ENCODE results near the gene PRPF18.
"Not testable (repeated sequence)": the region's sequence is repeated elsewhere in the genome, so short reads cannot be mapped to it uniquely, and the experiment has no call there.

Gene PRPF18, protein sequence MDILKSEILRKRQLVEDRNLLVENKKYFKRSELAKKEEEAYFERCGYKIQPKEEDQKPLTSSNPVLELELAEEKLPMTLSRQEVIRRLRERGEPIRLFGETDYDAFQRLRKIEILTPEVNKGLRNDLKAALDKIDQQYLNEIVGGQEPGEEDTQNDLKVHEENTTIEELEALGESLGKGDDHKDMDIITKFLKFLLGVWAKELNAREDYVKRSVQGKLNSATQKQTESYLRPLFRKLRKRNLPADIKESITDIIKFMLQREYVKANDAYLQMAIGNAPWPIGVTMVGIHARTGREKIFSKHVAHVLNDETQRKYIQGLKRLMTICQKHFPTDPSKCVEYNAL

DNA sequence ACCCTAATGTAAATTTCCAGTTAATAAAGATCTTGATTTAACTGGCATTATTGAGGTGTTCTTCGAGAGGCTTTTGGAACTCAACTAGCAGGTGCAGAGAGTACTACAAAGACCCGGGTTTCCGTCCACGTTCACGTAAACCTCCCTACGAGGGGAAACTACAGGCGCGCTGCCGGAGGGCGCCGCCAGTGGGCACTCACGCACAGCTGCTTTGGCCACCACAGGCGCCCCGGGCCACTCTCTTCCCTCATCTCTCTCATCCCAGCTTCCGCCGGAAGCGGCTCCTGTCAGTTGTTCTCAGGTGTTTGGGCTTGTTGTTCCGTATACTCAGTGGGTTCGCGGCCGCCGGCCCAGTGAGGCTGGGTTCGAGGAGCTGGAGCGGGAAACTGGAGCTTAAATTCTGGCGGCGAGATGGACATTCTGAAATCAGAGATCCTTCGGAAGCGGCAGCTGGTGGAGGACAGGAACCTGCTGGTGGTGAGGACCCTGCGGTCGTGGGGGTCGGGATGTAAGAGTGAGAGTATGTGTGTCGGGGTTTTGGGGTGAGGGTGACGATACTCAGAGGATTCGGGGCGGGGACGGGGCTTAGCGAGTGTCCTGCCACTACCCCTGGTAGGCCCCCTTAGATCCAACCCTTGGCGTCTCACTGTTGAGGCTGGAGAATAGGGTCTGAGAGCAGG is at the start of gene PRPF18:
Gene PRPF18 (plus strand): TSS at position 290 of the 680 bp plus-strand sequence. CDS start 122 bp downstream, at position 412.
- DNase-seq (ENCODE audit: low read depth): peak; percentile 40

DNA sequence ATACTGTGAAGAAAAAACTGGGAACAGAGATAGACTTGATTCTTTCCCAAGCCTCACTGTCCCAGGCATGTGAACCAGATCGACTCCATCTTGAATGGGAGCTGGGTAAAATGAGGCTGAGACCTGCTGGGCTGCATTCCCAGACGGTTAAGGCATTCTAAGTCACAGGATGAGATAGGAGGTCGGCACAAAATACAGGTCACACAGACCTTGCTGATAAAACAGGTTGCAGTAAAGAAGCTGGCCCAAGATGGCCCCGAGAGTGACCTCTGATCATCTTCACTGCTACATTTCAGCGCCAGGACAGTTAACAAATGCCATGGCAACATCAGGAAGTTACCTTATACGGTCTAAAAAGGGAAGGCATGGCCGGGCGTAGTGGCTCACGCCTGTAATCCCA is 48.8 kb upstream of the PRPF18 start:
- not testable (repeated sequence) for DNase-seq (ENCODE audit: low read depth)

DNA sequence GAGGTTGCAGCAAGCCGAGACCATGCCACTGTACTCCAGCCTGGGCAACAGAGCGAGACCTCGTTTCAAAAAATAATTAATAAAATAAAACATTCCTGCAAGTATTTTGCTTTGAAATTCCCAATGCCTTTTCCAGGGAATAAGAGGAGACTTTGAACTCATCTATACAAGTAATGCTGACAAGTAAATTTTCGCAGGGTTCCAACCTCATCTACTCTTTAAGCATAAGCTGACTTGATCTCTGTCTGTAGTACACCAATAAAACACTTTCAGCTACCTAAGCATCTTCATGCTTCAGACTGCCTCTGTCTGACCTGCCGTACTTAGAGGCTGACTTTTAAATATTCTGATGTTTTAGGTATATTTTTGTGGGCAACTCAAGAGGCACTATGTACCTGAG is 44.2 kb upstream of the PRPF18 start:
- no peak for DNase-seq (ENCODE audit: low read depth)

DNA sequence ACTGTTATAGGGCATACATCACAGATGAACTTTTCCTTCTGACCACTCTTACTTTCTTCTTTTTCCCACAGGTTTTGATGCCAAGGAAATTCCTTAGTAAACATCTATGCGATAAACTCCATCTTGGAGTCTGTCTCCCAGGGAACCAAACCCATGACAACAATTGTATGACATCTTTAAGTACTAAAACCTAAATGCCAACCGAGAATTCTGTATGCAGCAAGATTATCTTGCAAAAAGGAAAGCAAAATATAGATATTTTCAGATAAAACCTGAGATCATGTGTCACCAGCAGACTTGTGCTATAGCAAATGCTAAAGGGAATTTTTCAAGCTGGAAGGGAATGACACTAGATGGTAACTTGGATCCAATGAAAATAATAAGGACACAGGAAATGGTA is 36.0 kb upstream of the PRPF18 start:
- no peak for DNase-seq (ENCODE audit: low read depth)

DNA sequence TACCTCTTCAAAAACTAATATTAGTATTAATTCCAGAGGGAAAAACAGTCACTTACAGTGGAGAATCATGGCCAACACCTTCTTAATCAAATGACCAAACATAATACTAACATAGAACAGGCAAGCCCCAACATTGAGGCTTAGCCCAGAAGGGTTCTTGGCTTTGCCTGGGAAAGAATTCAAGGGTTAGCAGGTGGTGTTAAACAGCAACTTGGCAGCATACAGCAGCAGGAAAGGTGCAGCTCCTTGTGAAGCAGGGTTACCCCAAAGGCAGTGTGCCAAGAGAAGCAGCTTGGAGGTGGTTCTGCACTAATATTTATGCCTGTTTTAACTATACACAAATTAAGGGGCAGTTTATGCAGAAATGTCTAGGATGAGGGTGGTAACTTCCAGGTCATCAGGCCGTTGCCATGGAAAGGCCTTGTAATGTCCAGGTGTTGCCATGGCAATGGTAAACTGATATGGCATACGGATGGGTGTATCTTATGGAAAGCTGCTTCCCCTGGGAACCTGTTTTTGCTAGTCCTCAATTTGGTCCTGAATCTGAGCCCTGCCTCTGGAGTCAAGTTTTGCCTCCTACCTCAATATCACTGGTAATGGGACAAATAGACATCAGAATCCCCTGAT is 30.8 kb upstream of the PRPF18 start:
- no peak for DNase-seq (ENCODE audit: low read depth)

DNA sequence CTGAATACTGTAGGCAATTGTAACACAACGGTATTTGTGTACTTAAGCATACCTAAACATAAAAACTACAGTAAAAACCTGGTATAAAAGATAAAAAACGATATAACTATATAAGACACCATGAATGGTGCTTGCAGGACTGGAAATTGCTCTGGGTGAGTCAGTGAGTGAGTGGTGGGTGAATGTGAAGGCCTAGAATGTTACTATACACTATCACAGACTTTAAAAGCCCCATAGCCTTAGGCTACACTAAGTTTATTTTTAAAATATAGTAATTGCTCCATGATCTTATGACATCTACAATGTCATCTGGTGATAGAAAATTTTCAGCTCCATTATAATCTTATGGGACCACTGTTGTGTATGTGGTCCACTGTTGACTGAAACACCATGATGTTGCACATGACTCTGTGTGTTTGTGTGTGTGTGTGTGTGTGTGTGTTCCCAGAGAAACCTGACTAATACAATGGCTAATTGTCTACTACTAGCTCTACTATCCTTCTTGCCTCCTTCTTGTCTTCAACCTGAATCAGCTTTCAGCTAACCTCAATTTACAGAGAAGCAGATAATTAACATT is 27.6 kb upstream of the PRPF18 start:
- DNase-seq (ENCODE audit: low read depth): no peak

DNA sequence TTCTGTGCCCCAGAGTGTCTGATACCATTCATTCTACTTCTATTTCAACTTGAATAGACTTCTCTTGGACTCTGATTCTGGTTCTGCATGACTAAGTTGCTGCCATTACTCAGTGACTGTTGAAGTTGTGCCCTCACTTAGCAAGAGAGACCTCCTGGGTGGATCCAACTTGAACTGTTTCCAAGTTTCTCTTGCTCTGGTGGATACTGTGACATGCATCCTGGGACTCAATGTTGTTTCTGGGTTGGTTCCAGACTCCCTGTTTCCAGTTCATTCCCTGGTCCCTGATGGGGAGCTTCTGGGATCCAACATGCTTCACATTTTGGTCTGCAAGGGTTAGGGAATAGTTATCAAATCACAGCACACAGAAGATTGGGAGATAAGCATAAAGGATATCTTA is 26.2 kb upstream of the PRPF18 start:
- DNase-seq (ENCODE audit: low read depth): no peak

DNA sequence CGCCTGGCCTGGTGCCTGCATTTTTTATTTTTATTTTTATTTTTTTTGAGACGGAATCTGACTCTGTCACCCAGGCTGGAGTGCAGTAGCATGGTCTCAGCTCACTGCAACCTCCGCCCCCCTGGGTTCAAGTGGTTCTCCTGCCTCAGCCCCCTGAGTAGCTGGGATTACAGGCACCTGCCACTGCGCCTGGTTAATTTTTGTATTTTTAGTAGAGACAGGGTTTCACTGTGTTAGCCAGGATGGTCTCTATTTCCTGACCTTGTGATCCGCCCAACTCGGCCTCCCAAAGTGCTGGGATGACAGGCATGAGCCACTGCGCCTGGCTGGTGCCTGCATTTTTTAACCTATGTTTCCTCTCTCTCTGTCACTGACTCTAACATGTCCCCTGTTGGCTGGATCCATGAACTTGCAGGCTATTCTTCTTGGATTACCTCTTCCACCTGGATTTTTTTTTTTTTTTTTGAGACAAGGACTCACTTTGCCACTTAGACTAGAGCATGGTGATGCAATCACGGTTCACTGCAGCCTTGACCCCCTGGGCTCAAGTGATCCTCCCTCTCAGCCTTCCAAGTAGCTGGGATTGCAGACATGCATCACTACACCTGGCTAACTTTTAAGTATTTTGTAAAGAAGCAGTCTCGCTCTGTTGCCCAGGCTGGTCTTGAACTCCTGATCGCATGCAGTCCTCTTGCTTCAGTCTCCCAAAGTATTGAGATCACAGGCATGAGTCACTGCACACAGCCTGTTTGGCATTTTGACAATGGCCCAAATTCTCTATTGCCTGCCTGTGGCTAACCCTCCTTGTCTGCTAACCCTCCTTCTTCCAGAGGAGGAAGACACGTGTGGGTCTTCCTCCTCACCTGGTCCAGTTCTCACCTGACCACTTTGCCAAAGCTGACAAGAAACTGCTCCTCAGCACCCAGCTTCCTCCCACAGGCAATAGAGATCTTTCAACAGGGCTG is 23.0 kb upstream of the PRPF18 start:
- DNase-seq (ENCODE audit: low read depth): no peak

DNA sequence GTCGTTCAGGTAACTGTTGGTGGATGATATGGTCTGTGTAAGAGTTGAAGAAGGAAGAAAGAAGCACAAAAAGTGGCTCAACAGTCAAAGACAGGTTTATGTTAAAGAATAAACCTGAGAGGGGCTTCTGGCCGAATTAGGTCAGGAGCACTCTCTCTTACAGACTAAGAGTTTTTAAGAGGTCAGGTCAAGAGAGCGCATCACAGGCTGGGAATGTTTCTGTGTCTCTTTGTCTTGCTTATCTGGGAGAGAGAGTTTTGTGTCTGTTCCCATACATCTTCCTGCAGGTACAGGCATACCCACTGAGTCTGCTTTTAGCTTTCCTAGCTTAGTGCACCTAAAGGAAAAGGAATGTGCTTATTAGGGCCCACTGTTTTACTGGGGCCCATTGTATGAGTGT is 22.2 kb upstream of the PRPF18 start:
- no peak for DNase-seq (ENCODE audit: low read depth)

DNA sequence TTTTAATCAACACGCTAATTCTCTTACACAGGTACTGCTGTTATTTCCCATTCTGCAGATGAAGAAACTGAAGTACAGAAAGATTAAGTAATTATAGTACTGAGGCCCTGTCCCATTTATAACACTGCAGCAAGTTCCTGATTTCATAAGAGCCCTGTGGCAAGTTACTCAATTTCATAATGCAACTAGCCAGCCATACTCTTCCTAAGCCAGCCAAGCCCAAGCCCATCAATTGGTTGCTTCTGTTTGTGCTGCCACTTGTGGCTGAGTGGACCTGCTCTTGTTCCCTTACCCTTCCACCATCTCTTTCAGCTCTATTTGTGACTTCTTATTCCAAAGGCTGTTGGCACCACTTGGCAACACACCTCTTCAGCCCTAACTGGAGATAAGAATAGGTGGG is 19.7 kb upstream of the PRPF18 start:
- no peak for DNase-seq (ENCODE audit: low read depth)

DNA sequence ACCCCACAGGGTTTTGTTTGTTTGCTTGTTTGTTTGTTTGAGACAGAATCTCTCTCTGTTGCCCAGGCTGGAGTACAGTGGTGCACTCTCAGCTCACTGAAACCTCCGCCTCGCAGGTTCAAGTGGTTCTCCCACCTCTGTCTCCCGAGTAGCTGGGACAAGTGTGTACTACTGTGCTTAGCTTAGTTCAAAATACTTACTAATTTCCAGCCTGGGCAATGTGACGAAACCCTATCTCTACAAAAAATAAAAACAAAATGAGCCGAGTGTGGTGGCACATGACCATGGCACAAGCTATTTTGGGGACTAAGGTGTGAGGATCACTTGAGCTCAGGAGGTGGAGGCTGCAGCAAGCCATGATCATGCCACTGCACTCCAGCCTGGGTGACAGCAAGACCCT is 15.2 kb upstream of the PRPF18 start:
- DNase-seq (ENCODE audit: low read depth): no peak

DNA sequence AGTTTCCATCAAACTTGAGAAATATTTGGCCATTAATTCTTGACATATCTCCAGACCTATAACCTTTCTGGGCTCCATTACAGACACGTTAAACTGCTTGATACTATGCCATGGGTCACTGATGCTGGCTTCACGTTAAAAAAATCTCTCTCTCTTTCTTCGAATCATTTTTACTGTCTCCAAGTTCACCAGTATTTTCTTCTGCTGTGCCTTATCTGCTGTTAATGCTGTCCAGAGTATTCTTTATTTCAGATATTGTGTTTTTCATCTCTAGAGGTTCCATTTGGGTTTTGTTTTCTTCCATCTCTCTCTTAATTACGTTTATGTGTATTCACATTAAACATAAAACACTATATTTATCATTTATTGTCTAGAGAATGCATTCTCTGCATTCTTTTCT is 12.8 kb upstream of the PRPF18 start:
- no peak for DNase-seq (ENCODE audit: low read depth)

DNA sequence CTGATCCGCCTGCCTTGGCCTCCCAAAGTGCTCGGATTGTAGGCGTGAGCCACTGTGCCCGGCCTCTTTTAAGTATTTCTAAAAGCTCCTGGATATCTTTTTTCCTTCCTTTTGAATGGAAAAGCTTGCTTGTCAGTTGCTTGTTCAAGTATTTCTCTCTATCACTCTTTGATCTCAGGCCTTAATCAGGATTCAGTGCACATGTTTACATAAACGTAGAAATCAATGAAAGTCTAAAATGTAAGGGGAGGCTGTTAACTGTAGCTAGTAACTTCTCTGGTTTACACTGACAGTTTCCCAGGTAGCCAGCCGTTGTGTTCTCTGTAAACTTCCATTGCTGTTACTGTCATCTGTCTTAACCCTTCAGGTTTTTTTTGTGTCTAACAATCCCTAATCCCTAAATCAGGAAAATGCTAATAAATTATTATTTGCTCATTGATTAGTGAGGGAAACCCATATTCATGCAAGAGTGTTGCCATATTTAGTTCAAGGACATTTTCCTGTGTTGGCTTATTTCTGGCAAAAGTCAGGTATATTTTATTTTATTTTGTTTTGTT is 1.5 kb upstream of the PRPF18 start:
- no peak for DNase-seq (ENCODE audit: low read depth)

DNA sequence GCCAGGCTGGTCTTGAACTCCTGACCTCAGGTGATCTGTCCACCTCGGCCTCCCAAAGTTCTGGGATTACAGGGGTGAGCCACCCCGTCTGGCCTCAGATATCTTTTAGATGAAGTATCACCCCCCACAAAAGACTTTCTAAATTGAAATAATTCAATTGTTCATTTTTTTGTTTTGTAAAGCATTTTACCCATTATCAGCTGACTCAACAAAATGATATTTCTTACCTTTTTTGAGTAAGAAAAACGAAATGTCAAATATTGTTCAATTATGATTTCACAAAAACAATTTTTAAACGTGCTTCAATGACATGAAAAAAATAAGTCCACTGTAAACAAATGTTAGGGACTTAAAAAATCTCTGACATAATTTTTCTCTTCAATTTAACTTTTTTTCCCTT is 822 bp upstream of the PRPF18 start:
- no peak for DNase-seq (ENCODE audit: low read depth)

DNA sequence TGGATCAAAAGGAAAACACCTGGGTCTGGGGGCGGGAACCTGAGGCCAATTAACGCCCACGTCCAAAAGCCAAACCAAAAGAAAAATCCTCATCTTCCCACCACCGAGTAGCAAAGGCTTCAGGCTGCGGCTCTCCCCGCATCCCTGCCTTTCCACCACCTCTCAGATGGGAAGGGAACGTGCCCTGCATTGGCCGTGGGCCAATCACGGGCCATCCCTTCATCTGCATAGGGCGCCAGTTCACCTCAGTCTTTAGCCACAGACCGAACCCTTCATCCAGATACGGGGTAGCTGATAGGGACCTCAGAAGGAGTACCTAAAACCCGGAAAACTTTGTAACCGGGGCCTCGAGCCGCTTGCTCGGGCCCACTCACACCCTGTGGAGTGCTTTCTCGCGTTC is 626 bp downstream of the PRPF18 start:
- no peak for DNase-seq (ENCODE audit: low read depth)

DNA sequence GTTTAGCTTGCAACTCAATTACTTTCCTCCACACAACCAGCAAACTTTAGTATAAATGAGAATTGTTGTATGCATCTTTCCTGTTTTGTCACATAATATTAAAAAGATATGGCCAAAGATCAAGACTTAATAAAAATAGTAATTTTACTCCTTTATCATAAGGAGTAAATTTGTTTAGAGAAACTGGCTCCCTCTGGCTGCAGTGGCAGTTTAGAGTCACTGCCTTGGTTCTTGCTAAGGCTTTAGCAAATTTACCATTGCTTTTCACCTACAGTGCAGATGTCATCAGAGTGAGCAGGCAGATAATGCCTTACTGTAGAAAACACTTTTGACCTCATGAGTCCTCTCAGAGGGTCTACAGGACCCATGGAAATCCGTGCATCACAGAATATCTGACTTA is 2.6 kb downstream of the PRPF18 start:
- DNase-seq (ENCODE audit: low read depth): no peak

DNA sequence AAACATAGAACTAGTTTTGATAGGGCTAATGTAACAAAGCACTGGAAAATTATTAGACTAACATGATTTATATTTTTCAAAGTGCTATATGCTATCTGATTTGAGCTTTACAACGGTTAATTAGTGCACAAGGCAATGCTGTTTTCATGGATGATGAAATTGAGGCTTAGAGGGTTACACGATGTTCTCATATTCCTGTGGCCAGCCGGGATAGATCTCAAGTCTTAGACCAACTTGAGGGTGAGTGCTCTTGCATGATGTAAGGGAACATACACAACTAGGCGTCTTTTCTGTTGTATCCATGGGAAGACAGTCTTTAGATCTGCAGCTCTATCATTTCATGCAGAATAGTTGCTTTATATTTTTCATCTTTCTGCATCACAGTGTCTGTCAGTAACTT is 4.1 kb downstream of the PRPF18 start:
- no peak for DNase-seq (ENCODE audit: low read depth)

DNA sequence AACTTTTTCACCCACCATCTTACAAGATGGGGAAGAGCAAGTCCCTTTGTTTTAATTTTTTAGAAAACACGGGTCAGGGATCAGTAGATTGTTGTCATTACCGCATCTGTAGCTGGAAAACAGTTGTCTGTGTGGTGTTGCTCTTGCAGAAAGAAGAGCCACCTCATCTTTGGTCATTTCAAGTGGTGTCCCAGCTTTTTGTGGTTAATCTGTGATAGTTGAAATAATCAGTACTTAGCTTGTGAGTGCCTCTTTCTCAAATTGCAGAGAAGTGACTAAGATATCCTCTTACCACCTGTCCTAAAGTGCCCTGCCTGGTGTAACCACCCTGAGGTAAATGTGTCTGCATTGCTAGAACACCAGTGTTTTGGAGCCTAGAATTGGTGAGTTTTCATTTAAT is 5.5 kb downstream of the PRPF18 start:
- no peak for DNase-seq (ENCODE audit: low read depth)

DNA sequence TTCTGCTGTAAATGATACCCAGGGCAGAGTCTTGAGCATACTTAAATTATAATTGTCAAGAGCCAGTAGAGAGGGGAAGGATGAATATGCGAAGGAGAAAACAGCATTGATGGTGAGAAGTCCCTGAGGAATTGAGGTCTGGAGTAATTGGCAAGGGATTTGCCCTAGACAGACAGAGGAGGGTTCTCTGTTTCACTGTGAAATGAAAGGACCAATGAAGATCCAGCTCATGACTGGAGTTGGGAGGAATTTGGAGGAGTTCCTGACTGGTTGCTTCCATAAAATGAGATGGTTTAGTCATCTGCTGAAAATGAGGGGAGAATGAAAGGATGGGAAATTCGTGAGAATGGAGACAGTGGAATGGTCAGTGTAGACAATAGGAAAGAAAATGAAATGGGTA is 6.8 kb downstream of the PRPF18 start:
- DNase-seq (ENCODE audit: low read depth): no peak

DNA sequence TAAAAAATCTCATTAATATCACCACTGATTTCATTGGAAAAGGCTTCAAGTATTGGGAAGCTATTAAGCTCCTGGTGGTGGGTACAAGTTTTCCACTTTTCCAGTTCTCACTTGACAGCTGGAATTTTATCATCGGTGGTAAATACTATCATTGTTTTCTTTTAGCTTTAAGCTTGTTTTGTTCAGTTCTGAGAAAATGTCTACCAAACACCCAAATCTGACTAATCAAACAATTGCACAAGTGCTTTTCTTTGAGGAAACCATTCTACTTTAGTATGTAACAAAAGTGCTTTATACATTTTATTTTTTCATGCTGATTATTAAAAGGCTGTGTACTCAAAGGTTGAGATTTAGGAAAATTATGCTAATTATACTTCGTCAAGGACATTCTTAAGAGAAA is 7.9 kb downstream of the PRPF18 start:
- DNase-seq (ENCODE audit: low read depth): no peak

DNA sequence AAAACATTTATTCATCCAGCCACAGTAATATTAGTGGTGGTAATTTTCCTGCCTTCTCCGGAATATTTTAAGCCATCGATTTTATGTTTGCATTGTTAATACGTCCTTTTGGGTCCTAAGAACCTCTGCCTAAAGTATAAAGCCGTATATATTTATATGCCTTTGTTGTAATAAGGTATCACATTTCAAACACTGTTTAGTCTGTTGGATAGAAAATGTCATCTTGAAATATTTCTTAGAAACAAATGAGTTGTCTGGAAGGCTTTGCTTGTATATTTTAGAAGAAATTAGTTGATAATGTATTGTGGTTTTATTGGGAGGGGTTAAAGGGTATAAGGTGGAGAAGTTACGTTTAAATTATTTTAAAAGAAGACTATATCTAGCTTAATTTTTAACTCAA is 11.1 kb downstream of the PRPF18 start:
- no peak for DNase-seq (ENCODE audit: low read depth)

Data from HS-5 (cell line).